CD4-positive, alpha-beta T cell (primary cell): Measurements from ENCODE around the gene CIAO2B. TPM values are rescaled to one million over a fixed set of nuclear protein-coding genes. Genes with fewer than 3 reads are reported as not detected.

Experiments used
- ATAC-seq: fragments of 200-7000 bp; cut with Tn5 transposase; one replicate; pipeline ENCODE4 v1.10.0; 2022; ENCODE audit warnings: mild to moderate bottlenecking; ENCODE audit not compliant: poor library complexity
- CTCF ChIA-PET: fragments of 350-600 bp; sonication (Branson Sonifier 250); formaldehyde crosslinking; loops from one replicate; lab custom pipeline; 2021; ENCODE audit warnings: antibody characterized with exemption, inconsistent platforms; lab: Charles Lee
- POLR2A ChIA-PET: fragments of 350-600 bp; sonication (Branson Sonifier 250); formaldehyde crosslinking; loops from one replicate; lab custom pipeline; 2021; ENCODE audit warnings: antibody characterized with exemption, inconsistent platforms; lab: Charles Lee
- DNase-seq, 14 experiments: peaks; one replicate each; pipeline ENCODE4 v3.0.0-alpha.2; 2013 to 2020; ENCODE audit warnings: mixed read lengths in 2 of 14
- H3K27ac ChIP-seq, 2 donors: one replicate each; pipeline versions ENCODE4 v1.5.1 to v1.7.0; 2013; ENCODE audit warnings: low read length in 2 of 2, low read depth in 1 of 2, mild to moderate bottlenecking in 1 of 2
- H3K27me3 ChIP-seq, 2 experiments: 1 replicate in 1 of 2; 2 replicates in 1 of 2; pipeline versions ENCODE4 v1.6.1 to v1.7.0; 2013; ENCODE audit warnings: low read length in 2 of 2, control low read depth in 1 of 2, mild to moderate bottlenecking in 1 of 2, moderate library complexity in 1 of 2; ENCODE audit not compliant: insufficient read depth in 2 of 2, control insufficient read depth in 1 of 2
- H3K36me3 ChIP-seq: one replicate; pipeline ENCODE4 v1.6.1; 2013; ENCODE audit warnings: low read length, control low read depth; ENCODE audit not compliant: insufficient read depth
- H3K4me1 ChIP-seq: one replicate; pipeline ENCODE4 v1.6.1; 2013; ENCODE audit warnings: low read length, control low read depth; ENCODE audit not compliant: insufficient read depth
- H3K4me3 ChIP-seq: one replicate; pipeline ENCODE4 v1.5.1; 2013; ENCODE audit warnings: mild to moderate bottlenecking, low read length, moderate library complexity
- H3K9me3 ChIP-seq, 2 experiments: 1 replicate in 1 of 2; 2 replicates in 1 of 2; pipeline versions ENCODE4 v1.6.1 to v1.7.0; 2013; ENCODE audit warnings: low read length in 2 of 2, mild to moderate bottlenecking in 2 of 2, control low read depth in 1 of 2, moderate library complexity in 1 of 2; ENCODE audit not compliant: control insufficient read depth in 1 of 2, insufficient read depth in 1 of 2
- H3K27ac Mint-ChIP-seq: one replicate; pipeline ENCODE4 v1.8.0; 2020; ENCODE audit warnings: mixed read lengths
- H3K27me3 Mint-ChIP-seq: one replicate; pipeline ENCODE4 v1.8.0; 2021; ENCODE audit warnings: mixed read lengths
- H3K36me3 Mint-ChIP-seq: one replicate; pipeline ENCODE4 v1.8.0; 2021; ENCODE audit warnings: low read depth, mixed read lengths
- H3K4me1 Mint-ChIP-seq: one replicate; pipeline ENCODE4 v1.8.0; 2021; ENCODE audit warnings: low read depth, mixed read lengths
- H3K4me3 Mint-ChIP-seq: one replicate; pipeline ENCODE4 v1.8.0; 2020; ENCODE audit warnings: mild to moderate bottlenecking, mixed read lengths
- H3K9me3 Mint-ChIP-seq: one replicate; pipeline ENCODE4 v1.8.0; 2020; ENCODE audit warnings: mixed read lengths
- CTCF ChIP-seq: fragments of 200-600 bp; IDR thresholded peaks from one replicate; pipeline ENCODE4 v1.8.0; 2022; ENCODE audit warnings: antibody characterized with exemption, mild to moderate bottlenecking
- intact Hi-C, 2 experiments: fragments of 100-400 bp; cut with DNase I in 1 of 2; cut with micrococcal nuclease in 1 of 2; formaldehyde crosslinking; loops; one replicate each; pipeline versions ENCODE4 v1.15.1 to v1.9.0; 2023 to 2025; cut with DNase I, micrococcal nuclease
- total RNA-seq, 174 experiments: library from RNA in 2 of 174; stranded (reverse) in 2 of 174; gene quantifications; one replicate each; pipeline ENCODE4 v1.2.3 and lab custom pipeline; 2021 to 2026

The CIAO2B gene
- total RNA-seq, 2 experiments from 2014 or later = 58.6 to 70.4 TPM

- no peak for TF ChIP-seq CTCF
- Mint-ChIP-seq H3K4me3 (no peak overlapping the region), H3K4me1 (peaks cover 11% of the 10 kb centered on the region), H3K27me3 (peaks cover 48% of the 10 kb centered on the region), H3K27ac (no peak overlapping the region), H3K36me3 (peaks cover 12% of the 10 kb centered on the region), H3K9me3 (no peaks in the 10 kb centered on the region)
- ChIA-PET POLR2A (no interaction called here), CTCF (no interaction called here)
- Histone ChIP-seq H3K4me3 (no peak overlapping the region), H3K27ac (no peak overlapping the region), H3K36me3 (peaks cover 5% of the 10 kb centered on the region), H3K4me1 (peaks cover 17% of the 10 kb centered on the region), H3K9me3 (peaks cover 0 to 7% of the 10 kb centered on the region in 2 experiments), H3K27me3 (peaks cover 28 to 33% of the 10 kb centered on the region in 2 experiments)
- DNase-seq (no peak), ATAC-seq (no peak)
- intact Hi-C loops = no loop called here
Observed at GRCh38 chr16:66926961-66927436, 7.2 kb downstream of the CIAO2B start.

- Mint-ChIP-seq H3K36me3 (peaks cover 6% of the 10 kb centered on the region), H3K27ac (no peak overlapping the region), H3K4me1 (peaks cover 7% of the 10 kb centered on the region), H3K27me3 (peaks cover 51% of the 10 kb centered on the region), H3K4me3 (no peak overlapping the region), H3K9me3 (no peaks in the 10 kb centered on the region)
- Histone ChIP-seq H3K4me1 (peaks cover 16% of the 10 kb centered on the region), H3K36me3 (peaks cover 3% of the 10 kb centered on the region), H3K27ac (no peak overlapping the region), H3K27me3 (peaks cover 28 to 37% of the 10 kb centered on the region in 2 experiments), H3K9me3 (peaks cover 0 to 11% of the 10 kb centered on the region in 2 experiments), H3K4me3 (no peak overlapping the region)
- DNase-seq (no peak), ATAC-seq (no peak)
- CTCF ChIA-PET = interaction anchor here (1.8 kb wide), 1 partner anchor 53 kb away, joined by 4 read pairs; no protein-coding TSS in a partner anchor
- intact Hi-C loops = no loop called here
- no peak for TF ChIP-seq CTCF
- POLR2A ChIA-PET = no interaction called here
Observed at GRCh38 chr16:66926171-66926947, 7.8 kb downstream of the CIAO2B start.

- intact Hi-C loops = no loop called here
- peak in 2 of 14 experiments; percentile 40 to 55 for DNase-seq
Observed at GRCh38 chr16:66925322-66925840, 8.8 kb downstream of the CIAO2B start, which contains the start of gene RRAD. Gene RRAD (minus strand): TSS chr16:66925535. CDS start chr16:66925179, 356 bp downstream.

More at GRCh38 chr16:66925322-66925840, 8.8 kb downstream of the CIAO2B start, which contains the start of gene RRAD:
- Mint-ChIP-seq H3K4me1 (peaks cover 7% of the 10 kb centered on the region), H3K27ac (no peak within 1 kb of the TSS), H3K4me3 (peak within 1 kb of the TSS; percentile 78), H3K9me3 (no peaks in the 10 kb centered on the region), H3K27me3 (peaks cover 56% of the 10 kb centered on the region), H3K36me3 (peaks cover 2% of the 10 kb centered on the region)
- H3K9me3 ChIP-seq = peaks cover 0 to 11% of the 10 kb centered on the region in 2 experiments
- no peak for TF ChIP-seq CTCF
- ChIA-PET CTCF (interaction anchor here (1.8 kb wide), 1 partner anchor 52 kb away, joined by 4 read pairs; no protein-coding TSS in a partner anchor), POLR2A (no interaction called here)
- no peaks in the 10 kb centered on the region for H3K36me3 ChIP-seq
- no peak within 1 kb of the TSS for H3K27ac ChIP-seq
- H3K4me3 ChIP-seq = no peak within 1 kb of the TSS
- H3K4me1 ChIP-seq = peaks cover 16% of the 10 kb centered on the region
- peak; percentile 16 for ATAC-seq
- H3K27me3 ChIP-seq = peaks cover 28 to 43% of the 10 kb centered on the region in 2 experiments
